Measurements from ENCODE around the gene GSTT4.
"Not testable (repeated sequence)": the region's sequence is repeated elsewhere in the genome, so short reads cannot be mapped to it uniquely, and the experiment has no call there.

GSTT4 gene

DNA sequence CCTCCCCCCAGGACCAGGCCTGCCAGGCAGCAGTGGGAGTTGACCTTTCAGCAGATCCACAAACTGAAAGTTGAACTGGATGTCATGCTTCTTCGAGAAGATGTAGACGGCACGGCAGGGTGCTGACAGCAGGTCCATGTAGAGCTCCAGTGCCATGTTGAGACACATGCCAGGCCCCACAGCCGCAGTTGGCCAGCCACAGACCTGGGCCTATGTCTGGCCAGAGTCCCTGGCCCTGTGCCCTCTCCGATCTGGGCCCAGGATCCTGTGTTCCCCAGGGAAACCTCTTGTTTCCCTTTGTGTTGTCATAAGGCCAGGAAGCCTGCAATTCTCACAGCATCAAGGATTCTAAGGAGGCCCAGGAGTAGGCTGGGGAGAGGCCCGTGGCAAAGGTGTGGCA, at the start of gene GSTT4:
GSTT4 (minus strand) TSS at position 253 of the 400 bp plus-strand sequence; CDS start at position 156, 97 bp downstream.
- DNase-seq (ENCODE audit: low read depth in 4 of 4, low spot score in 1 of 4) = no peak

DNA sequence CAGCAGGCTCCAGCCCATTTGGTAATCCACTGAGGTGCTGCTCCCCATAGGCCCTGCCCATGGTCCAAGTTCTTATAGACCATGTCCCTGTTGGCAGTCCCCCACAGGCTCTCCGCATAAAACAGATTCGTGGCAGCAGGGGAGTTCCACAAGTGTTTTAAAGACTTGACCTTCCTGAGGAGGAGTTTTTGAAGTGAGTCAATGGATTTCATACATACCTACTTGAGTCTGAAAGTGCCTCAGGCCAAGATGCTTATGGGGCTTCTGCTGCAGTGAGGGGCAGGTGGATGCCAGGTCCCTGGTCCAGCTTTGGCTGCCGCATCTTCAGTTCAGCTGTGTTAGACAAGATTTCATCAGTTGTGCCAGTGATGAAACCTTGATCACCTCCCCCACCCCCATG, 49.1 kb upstream of the GSTT4 start:
- DNase-seq (ENCODE audit: low read depth in 4 of 4, low spot score in 1 of 4) = no peak

DNA sequence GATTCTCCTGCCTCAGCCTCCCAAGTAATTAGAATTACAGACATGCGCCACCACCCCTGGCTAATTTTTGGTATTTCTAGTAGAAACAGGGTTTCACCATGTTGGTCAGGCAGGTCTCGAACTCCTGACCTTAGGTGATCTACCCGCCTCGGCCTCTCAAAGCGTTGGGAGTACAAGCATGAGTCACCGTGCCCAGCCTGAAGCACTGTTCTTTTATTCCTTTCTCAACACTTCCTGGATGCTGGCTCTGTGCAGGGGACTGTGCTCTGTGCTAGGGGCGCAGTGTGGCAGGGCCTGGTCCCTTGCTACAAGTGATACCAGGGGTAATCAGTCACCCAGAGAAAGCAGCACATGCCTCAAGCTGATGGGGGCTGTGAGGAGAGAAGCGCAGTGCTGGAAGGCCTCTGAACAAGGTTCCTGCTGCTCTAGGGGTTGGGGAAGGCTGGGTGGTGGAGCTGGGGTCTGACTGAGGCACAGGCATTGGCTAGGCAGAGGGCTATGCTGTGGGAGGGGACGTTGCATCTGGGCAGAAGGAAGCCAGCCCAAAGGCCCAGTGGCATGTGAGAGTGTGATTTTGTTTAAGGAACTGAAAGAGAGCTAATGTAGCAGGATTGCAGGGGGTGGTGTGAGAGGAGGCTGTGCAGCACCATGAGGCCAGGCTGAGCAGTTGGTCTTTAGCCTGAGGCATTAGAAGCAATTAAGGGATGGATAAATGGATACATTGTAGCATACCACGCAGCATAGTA, 48.4 kb upstream of the GSTT4 start:
- DNase-seq (ENCODE audit: low read depth in 4 of 4, low spot score in 1 of 4) = no peak

DNA sequence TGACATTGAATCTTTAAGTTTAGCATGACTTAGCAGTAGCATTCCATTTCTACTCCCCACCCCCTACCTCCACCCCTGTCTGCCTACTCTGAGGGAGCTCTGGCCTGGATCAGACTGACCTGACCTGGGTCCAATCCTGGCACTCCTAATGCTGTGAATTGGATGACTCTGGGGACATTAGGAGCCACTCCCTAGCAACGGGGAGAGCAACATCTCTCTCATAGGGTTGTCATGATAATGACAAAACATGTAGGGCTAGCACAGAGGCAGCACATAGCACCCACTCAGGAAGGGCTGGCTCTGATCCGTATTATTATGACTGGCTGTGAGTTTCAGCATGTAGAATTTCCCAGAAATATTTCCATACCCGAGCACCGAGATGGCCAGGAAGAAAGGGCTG, 46.3 kb upstream of the GSTT4 start:
- DNase-seq (ENCODE audit: low read depth in 4 of 4, low spot score in 1 of 4) = no peak

DNA sequence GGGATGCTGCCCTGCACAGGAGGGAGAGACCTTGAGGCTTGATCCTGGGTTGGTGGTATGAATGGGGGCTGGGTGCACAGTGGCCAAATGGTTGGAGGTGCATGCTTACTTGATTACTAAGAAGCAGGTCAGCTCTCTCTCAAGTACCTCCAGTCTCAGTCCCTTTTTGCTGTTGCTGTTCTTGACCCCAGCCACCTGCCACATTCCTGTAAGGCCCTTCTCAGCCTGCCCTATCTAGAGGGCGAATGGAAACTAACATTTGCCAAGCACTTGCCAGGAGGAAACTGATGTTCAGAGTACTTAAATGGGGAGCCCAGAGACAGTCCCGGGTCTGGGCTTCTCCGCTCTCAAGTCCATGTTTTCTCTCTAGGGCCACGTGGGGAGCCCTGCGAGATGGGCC, 45.8 kb upstream of the GSTT4 start:
- DNase-seq (ENCODE audit: low read depth in 4 of 4, low spot score in 1 of 4) = no peak

DNA sequence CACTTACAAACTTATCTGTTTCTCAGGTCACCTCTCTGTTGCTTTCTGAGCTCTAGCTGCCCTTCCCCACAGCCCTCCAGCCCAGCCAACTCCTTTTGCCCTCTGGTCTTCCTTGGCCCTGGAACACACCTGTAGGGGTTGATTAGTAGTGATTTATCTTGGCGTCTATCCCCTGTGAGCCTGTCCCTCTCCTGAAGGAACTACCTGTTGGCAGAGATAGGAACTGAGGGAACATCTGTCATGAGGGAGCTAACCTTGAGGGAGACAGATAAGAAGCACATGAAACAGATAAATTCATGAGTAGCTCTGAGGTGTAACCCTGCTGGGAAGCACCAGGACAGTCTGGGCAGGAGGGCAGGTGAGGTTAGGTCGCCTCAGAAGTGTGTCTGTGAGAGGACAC, 44.7 kb upstream of the GSTT4 start:
- no peak for DNase-seq (ENCODE audit: low read depth in 4 of 4, low spot score in 1 of 4)

DNA sequence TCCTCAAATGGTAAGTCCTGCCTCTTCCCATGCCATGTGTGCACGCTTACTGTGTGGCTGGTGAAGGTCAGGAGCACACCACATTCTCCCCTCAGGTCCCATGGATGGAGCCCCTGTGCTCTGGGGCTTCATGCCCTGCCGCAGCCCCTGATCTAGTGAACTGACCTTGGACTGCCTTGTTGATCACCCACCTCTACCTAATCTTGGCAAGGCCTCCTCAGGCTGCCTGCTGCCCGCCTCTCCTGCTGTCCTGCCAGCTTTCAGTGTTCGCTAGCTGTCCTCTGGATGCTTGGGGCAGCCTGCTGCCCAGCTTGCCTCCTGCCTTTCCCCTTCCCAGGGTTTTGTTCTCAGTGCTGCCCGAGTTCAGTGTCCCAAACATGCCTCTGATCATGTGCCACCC, 44.0 kb upstream of the GSTT4 start:
- DNase-seq (ENCODE audit: low read depth in 4 of 4, low spot score in 1 of 4) = no peak

DNA sequence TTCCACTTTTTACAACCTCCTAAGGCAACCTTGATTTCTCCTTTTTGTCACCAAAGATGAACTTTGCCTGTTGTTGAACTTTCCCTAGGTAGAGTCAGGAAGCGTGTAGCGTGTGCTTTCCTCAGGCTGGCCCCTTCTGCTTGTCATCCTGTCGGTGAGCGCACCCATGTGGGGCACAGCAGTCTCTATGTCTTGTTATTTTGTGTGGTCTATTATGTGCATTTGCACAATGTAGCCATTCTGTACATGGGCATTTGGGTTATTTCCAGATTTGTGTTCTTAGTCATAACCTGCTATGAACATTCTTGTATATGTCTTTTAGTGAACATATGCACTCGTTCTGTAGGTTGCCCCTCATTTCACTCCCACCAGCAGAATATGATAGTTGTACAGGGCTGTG, 40.8 kb upstream of the GSTT4 start:
- DNase-seq (ENCODE audit: low read depth in 4 of 4, low spot score in 1 of 4) = no peak

DNA sequence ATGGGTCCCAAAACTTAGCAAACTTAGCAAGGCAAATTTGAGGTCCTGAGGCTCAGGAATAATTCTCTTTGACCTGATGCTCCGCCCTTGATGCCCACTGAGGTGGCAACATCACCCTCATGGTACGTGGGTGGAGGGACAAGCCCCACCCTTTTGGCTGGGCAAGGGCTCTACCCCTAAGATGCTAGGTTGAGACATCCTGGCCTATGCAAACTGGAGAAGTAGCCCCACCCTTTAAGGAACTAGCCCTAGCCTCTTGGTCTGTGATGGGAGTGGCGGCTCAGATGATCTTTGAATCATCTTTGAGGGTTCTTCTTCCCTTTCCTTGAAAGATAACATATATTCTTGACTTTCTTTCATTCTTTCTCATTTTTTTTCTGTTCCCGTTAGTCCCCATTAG, 38.7 kb upstream of the GSTT4 start:
- DNase-seq (ENCODE audit: low read depth in 4 of 4, low spot score in 1 of 4) = no peak

DNA sequence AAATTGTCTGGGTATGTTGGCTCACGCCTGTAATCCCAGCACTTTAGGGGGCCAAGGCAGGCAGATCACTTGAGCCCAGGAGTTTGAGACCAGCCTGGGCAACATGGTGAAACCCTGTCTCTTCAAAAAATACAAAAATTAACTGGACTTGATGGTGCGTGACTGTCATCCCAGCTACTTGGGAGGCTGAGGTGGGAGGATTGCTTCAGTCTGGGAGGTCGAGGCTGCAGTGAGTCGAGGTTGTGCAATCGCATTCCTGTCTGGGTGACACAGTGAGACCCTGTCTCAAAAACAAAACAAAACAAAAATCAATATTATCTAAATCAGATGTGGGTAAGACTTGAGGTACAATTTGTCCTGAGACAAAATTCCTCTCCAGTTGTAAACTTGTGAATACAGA, 38.2 kb upstream of the GSTT4 start:
- not testable (repeated sequence) for DNase-seq (ENCODE audit: low read depth in 4 of 4, low spot score in 1 of 4)

DNA sequence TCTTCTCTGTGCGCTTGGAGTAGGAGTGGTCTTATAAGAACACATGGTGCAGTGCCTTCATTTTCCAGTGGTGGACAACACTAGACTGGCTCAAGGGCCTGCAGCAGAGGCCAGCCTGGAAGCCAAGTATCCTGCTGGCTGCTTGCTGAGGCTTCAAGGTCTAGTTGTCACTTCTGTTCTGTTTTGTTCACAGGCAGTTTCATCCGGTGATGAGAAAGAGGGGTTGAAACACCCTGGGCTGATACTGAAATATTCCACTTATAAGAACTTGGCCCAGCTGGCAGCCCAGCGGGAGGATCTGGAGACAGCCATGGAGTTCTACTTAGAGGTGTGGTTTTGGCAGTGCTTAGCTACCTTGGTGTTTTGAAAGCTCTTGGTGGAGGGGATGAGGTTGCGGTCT, 35.7 kb upstream of the GSTT4 start:
- no peak for DNase-seq (ENCODE audit: low read depth in 4 of 4, low spot score in 1 of 4)

DNA sequence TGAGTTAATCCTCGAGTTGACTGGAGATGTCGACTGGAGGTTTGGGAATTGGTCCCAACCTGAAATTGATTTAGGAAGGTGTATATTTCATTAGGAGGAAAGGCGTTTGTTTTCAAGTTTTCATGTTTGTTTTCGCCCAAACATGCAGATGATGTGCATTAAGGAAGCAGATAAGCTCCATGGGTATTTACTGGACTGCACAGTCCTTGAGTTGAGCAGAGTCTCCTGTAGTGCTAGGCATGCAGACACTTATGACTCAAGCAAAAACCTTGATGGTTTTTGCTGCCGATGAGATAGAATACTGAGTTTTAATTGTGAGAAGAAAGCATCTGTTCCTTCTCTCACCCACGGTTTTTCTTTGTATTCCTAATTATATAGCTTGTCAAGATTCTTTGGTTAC, 33.8 kb upstream of the GSTT4 start:
- no peak for DNase-seq (ENCODE audit: low read depth in 4 of 4, low spot score in 1 of 4)

DNA sequence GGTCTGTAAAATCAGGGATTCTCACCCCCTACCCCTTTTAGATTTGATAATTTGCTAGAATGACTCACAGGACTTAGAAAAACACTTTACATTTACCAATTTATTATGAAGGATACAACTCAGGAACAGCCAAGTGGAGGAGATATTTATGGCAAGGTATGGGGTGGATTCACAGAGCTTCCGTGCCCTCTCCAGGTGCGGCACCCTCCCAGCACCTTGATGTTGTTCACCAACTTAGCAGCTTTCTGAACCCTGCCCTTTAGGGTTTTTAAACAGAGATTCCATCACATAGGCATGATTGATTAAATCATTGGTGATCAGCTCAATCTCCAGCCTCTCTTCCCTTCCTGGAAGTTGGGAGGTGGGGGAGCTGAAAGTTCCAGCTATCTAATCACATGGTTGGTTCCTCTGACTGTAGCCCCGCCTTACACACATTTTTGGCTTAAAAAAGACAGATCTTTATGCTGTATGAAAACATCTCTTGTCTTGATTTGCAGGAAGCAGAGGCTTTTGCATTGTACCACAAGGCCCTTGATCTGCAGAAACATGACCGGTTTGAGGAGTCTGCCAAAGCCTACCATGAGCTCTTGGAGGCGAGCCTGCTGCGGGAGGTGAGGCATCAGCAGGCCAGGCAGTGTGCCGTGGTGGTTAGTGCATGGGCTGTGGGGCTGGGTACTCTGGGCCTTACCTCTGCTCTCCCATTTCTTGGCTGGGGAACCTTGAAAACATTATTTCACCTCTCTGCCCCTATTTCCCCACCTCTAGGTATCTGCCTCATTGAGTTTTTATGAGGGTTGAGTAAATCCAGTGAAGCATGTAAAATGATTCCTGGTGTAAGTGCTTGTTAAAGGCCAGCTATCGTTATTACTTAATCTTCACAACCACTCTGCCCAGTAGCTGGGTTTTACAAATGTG, 32.9 kb upstream of the GSTT4 start:
- DNase-seq (ENCODE audit: low read depth in 4 of 4, low spot score in 1 of 4) = no peak

DNA sequence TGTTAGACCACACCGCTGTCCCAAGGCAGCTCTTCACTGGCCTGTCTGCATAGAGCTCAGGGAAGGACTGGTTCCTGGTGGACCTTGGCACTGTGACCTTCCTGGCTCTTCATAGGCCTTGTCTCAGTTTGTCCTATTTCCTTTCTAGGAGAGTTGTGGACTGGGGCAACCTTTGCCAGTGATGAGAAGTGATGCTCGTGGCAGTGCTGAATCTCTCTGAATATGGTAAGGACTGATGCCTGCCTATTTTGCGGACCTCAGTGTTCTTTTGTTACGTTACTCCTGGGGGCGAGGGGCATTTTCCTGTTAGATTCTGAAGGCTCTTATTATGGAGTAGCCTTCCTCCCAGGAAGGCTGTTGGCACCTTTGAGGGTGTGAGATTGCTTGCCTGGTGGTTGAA, 30.0 kb upstream of the GSTT4 start:
- no peak for DNase-seq (ENCODE audit: low read depth in 4 of 4, low spot score in 1 of 4)

DNA sequence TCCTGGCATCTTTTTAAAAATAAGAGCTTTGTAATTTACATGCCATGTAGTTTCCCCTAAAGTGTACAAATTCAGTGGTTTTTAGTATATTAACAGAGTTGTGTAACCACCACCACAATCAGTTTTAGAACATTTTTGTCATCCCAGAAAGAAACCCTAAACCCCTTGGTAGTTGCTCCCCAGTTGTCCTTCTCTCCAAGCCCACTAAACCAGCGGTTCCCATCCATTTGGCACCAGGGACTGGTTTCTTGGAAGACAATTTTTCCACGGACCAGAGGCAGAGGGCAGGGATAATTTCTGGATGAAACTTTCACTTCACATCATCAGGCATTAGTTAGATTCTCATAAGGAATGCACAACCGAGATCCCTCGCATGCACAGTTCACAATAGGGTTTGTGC, 28.5 kb upstream of the GSTT4 start:
- DNase-seq (ENCODE audit: low read depth in 4 of 4, low spot score in 1 of 4) = no peak

DNA sequence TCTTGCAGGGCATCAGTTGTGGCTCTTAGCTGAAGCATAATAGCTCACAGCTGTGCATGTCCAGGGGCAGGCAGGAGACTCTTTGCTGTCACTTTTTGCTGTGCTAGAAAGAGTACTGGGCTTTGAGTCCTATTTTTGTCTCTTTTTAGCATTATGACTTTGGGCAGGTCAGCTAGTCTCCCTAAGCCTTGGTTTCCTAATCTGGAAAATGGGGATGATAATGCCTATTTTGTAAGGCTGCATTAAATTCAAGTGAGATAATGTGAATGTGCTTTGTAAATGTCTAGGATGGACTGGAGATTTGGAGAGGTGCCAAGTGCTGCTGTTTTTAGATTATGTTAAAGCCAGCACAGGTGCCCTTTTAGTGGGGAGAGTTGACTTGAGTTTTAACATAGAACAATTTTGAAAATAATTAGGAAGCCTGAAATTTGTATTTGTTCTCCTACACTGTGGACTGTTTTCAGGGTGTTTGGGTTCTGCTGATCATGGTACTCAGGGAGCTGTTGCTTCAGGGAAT, 25.0 kb upstream of the GSTT4 start:
- no peak for DNase-seq (ENCODE audit: low read depth in 4 of 4, low spot score in 1 of 4)

DNA sequence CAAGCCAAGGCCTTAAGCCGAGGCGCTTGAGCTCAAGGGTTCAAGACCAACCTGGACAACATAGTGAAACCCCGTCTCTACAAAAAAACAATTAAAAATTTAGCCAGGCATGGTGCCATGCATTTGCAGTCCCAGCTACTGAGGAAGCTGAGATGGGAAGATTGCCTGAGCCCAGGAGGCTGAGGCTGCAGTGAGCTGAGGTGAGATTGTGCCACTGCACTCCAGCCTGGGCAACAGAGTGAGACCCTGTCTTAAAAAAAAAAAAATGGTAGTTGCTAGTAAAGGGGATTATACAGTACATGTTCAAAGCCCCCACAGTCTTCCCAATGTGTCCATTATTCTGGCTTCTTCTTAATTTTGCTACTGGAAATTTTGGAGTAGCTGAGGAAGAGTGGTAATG, 24.1 kb upstream of the GSTT4 start:
- no peak for DNase-seq (ENCODE audit: low read depth in 4 of 4, low spot score in 1 of 4)

DNA sequence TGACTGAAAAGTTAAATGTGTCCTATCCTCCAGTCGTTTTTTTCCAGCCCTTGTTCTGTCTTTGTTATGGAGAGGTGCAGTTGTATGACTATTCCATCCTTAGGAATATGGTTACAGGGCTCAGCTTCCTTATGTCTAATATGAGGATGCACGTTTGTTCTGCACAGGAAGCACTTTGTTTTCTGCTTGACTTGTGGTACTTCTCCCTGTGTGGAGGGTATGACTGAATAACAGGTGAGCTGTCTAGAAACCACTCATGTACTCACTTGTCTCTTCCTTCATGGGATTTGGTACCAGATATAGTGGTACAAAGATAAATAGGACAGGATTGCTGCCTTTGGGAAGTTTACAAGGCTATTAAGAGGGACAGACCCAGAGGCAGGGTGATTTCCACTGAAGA, 23.3 kb upstream of the GSTT4 start:
- DNase-seq (ENCODE audit: low read depth in 4 of 4, low spot score in 1 of 4) = no peak

DNA sequence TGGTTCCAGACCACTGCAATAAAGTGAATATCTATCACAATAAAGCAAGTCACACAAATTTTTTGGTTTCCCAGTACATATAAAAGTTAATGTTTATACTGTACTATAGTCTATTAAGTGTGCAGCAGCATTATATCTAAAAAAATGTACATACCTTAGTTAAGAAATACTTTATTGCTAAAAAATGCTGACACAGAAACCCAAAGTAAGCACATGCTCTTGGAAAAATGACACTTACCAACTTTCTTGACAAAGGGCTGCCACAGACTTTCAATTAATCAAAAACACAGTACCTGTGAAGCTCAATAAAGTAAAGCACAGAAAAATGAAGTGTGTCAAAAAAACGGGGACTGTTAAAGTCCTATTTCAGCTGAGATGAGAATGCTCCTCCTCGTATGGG, 22.7 kb upstream of the GSTT4 start:
- DNase-seq (ENCODE audit: low read depth in 4 of 4, low spot score in 1 of 4) = no peak

DNA sequence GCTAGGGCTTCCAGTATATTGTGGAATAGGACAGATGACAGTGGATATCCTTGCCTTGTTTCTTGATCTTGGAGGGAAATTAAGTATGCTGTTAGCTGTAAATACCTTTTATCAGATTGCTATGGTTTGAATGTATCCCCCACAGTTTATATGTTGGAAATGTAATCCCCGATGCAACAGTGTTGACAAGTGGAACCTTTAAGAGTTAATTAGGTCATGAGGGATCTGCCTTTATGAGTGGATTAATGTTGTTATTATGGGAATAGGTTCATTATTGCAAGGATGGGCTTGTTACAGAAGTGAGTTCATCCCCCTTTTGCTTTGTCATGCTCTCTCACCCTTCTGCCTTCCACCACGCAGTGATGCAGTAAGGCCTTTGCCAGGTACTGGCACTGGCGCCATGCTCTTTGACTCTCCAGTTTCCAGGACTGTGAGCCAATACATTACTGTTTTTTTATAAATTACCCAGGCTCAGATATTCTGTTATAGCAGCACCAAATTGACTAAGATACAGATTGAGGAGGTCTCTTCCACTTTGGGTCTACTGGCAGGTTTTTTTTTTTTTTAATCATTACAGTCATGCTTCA, 22.2 kb upstream of the GSTT4 start:
- DNase-seq (ENCODE audit: low read depth in 4 of 4, low spot score in 1 of 4) = no peak

DNA sequence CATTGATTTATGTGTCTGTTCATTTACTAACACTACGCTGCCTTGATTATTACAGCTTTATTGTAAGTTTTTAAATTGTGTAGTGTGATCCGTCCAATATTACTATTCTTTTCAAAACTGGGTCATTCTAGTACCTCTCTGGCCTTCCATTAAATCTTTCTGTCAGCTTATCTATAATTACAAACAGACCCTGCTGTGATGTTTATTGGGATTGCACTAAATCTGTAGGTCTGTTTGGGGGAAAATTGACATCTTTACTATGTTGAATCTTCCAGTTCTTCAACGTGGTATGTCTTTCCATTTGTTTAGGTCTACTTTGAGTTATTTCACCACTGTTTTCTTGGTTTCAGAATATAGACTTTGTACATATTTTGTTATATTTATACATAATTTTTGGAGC, 21.5 kb upstream of the GSTT4 start:
- no peak for DNase-seq (ENCODE audit: low read depth in 4 of 4, low spot score in 1 of 4)

DNA sequence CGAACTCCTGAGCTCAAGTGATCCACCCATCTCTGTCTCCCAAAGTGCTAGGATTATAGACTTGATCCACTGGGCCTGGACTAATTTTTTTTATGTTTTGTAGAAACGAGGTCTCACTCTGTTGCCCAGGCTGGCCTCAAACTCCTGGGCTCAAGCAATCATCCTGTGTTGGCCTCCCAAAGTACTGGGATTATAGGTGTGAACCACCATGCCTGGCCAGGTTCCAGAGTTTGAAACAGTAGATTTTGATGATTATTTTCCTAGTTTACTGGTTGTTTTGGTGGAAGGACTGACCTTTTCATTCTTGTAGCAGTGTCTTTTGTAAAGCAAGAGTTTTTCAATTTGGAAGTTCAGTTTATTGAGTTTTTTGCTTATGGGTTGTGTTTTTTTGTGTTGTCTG, 20.8 kb upstream of the GSTT4 start:
- DNase-seq (ENCODE audit: low read depth in 4 of 4, low spot score in 1 of 4) = no peak
